ENCODE results near the gene PARN. TPM values are rescaled to one million over a fixed set of nuclear protein-coding genes. Genes with fewer than 3 reads are reported as not detected.

PARN gene
- total RNA-seq, 1 experiment from 2014 or later, result 56.2 TPM

GRCh38 chr16:14388243-14388642 is 241.8 kb downstream of the PARN start:
- no peak overlapping the region for H3K14ac ChIP-seq (ENCODE audit: insufficient read depth, low read length)
- H3K27ac Mint-ChIP-seq, result no peak overlapping the region
- no peak for DNase-seq
- WGBS (ENCODE audit: extremely low coverage, insufficient read length, low lambda C conversion rate), result no CpG with 5 or more reads among the region's 7 CpGs
- no peak overlapping the region for H2AK5ac ChIP-seq (ENCODE audit: insufficient read length, low read length)
- no peaks in the 10 kb centered on the region for H3K4me1 ChIP-seq (ENCODE audit: insufficient read depth, low read length)
- H2AFZ ChIP-seq (ENCODE audit: low read length), result no peak overlapping the region
- peaks cover 3% of the 10 kb centered on the region in 2 experiments; a peak in 4 of 5 replicates for H3K9me3 Mint-ChIP-seq
- no peak overlapping the region for H3K4me2 ChIP-seq (ENCODE audit: insufficient read depth, insufficient read length, low read length)
- H4K8ac ChIP-seq (replicated peaks; ENCODE audit: insufficient read length, low read depth, low read length), result no peak overlapping the region
- H3K4ac ChIP-seq (ENCODE audit: low read depth, low read length), result no peak overlapping the region
- no peaks in the 10 kb centered on the region for H3K79me1 ChIP-seq (ENCODE audit: insufficient read depth, low read depth, low read length, poor library complexity, severe bottlenecking)
- no peak overlapping the region for H3K56ac ChIP-seq (ENCODE audit: insufficient read length, low read depth, low read length)
- no peaks in the 10 kb centered on the region for H3K36me3 Mint-ChIP-seq (ENCODE audit: insufficient read depth in 1 of 3, low read depth in 3 of 3)
- no peaks in the 10 kb centered on the region for H3K79me2 ChIP-seq (ENCODE audit: insufficient read depth, low read length)
- no peak overlapping the region for H2BK20ac ChIP-seq (ENCODE audit: low read depth, low read length, poor library complexity, severe bottlenecking)
- H3K4me1 Mint-ChIP-seq, result no peaks in the 10 kb centered on the region
- no peak overlapping the region for H3K9ac ChIP-seq (ENCODE audit: extremely low read depth, insufficient read length, low read length)
- no peaks in the 10 kb centered on the region for H4K20me1 ChIP-seq (ENCODE audit: control insufficient read depth, insufficient read depth, insufficient read length)
- H3K18ac ChIP-seq (ENCODE audit: insufficient read length, low read depth, low read length), result no peak overlapping the region
- H3K27ac ChIP-seq (ENCODE audit: insufficient read length, low read depth, low read length), result no peak overlapping the region
- H3K23me2 ChIP-seq (ENCODE audit: insufficient read length, low read depth, low read length, poor library complexity, severe bottlenecking), result no peaks in the 10 kb centered on the region
- no peak overlapping the region for H3K4me3 Mint-ChIP-seq
- no peaks in the 10 kb centered on the region for H3K27me3 ChIP-seq (ENCODE audit: insufficient read depth, low read length)
- H3K9me3 ChIP-seq (ENCODE audit: control insufficient read depth, low read depth, low read length), result no peaks in the 10 kb centered on the region
- H2BK120ac ChIP-seq (ENCODE audit: low read depth, low read length, poor library complexity, severe bottlenecking), result no peak overlapping the region
- no peak overlapping the region for H4K91ac ChIP-seq (ENCODE audit: insufficient read length, low read depth, low read length)
- H4K5ac ChIP-seq (ENCODE audit: insufficient read length, low read depth, low read length), result no peak overlapping the region
- TF ChIP-seq, protein P1, sequence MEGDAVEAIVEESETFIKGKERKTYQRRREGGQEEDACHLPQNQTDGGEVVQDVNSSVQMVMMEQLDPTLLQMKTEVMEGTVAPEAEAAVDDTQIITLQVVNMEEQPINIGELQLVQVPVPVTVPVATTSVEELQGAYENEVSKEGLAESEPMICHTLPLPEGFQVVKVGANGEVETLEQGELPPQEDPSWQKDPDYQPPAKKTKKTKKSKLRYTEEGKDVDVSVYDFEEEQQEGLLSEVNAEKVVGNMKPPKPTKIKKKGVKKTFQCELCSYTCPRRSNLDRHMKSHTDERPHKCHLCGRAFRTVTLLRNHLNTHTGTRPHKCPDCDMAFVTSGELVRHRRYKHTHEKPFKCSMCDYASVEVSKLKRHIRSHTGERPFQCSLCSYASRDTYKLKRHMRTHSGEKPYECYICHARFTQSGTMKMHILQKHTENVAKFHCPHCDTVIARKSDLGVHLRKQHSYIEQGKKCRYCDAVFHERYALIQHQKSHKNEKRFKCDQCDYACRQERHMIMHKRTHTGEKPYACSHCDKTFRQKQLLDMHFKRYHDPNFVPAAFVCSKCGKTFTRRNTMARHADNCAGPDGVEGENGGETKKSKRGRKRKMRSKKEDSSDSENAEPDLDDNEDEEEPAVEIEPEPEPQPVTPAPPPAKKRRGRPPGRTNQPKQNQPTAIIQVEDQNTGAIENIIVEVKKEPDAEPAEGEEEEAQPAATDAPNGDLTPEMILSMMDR (conservative IDR thresholded peaks at IDR 0.05), result no peak
- H2BK12ac ChIP-seq (ENCODE audit: insufficient read length, low read depth, low read length), result no peak overlapping the region
- no peak overlapping the region for H2BK5ac ChIP-seq (ENCODE audit: insufficient read length, low read length)
- H3K27me3 Mint-ChIP-seq (ENCODE audit: low read depth), result no peaks in the 10 kb centered on the region
- H2BK15ac ChIP-seq (ENCODE audit: low read depth, low read length), result no peak overlapping the region
- H3T11ph ChIP-seq (ENCODE audit: low read length), result no peak overlapping the region
- no peak overlapping the region for H3K23ac ChIP-seq (ENCODE audit: insufficient read length, low read depth, low read length)
